ENCODE measurements around the gene TNFRSF14.

GRCh38 chr1:2513939-2514652, 42.1 kb upstream of the TNFRSF14 start:
- TF ChIP-seq CTCF (IDR thresholded peaks at IDR 0.05 in 4 of 5, conservative IDR thresholded peaks at IDR 0.05 in 1 of 5) (no peak), POLR2A (IDR thresholded peaks at IDR 0.05) (no peak)
